CD14-positive monocyte (primary cell): ENCODE results near the gene PDE4D. TPM values are rescaled to one million over a fixed set of nuclear protein-coding genes. Genes with fewer than 3 reads are reported as not detected.

Experiments
- DNase-seq, 3 donors: peaks; one replicate each; pipeline ENCODE4 v3.0.0-alpha.2; 2011 to 2022
- H2AFZ ChIP-seq: 2 replicates; pipeline ENCODE4 v1.6.0; 2012; ENCODE audit warnings: mild to moderate bottlenecking, low read depth, low read length, inconsistent platforms; ENCODE audit not compliant: insufficient read depth, poor library complexity, severe bottlenecking
- H3K27ac ChIP-seq, 2 donors: 1 replicate in 1 of 2; 2 replicates in 1 of 2; pipeline ENCODE4 v1.5.1; 2012 to 2013; ENCODE audit warnings: low read length in 2 of 2, control low read depth in 1 of 2, inconsistent platforms in 1 of 2, low read depth in 1 of 2, mild to moderate bottlenecking in 1 of 2
- H3K27me3 ChIP-seq, 2 donors: one replicate each; pipeline versions ENCODE4 v1.6.0 to v1.6.1; 2011 to 2013; ENCODE audit warnings: low read length in 2 of 2; ENCODE audit not compliant: control insufficient read depth in 2 of 2, insufficient read depth in 2 of 2
- H3K36me3 ChIP-seq, 2 donors: replicated peaks in 1 of 2; 1 replicate in 1 of 2; 2 replicates in 1 of 2; pipeline versions ENCODE4 v1.5.1 to v1.6.1; 2012 to 2013; ENCODE audit warnings: low read length in 2 of 2, control low read depth in 1 of 2, inconsistent platforms in 1 of 2, mild to moderate bottlenecking in 1 of 2; ENCODE audit not compliant: insufficient read depth in 2 of 2, control insufficient read depth in 1 of 2
- H3K4me1 ChIP-seq, 2 donors: 1 replicate in 1 of 2; 2 replicates in 1 of 2; pipeline versions ENCODE4 v1.5.1 to v1.6.1; 2012 to 2013; ENCODE audit warnings: low read length in 2 of 2, control low read depth in 1 of 2, inconsistent platforms in 1 of 2, mild to moderate bottlenecking in 1 of 2, moderate library complexity in 1 of 2; ENCODE audit not compliant: insufficient read depth in 2 of 2, control insufficient read depth in 1 of 2
- H3K4me2 ChIP-seq: replicated peaks from 2 replicates; pipeline ENCODE3; 2012; ENCODE audit warnings: low read length, moderate library complexity, mild to moderate bottlenecking; ENCODE audit not compliant: poor library complexity, severe bottlenecking; ENCODE audit errors: extremely low read depth
- H3K4me3 ChIP-seq, 3 experiments: fragments of 200-600 bp in 1 of 3; sonication (generic) in 1 of 3; replicated peaks in 1 of 3; 1 replicate in 2 of 3; 2 replicates in 1 of 3; pipeline ENCODE4 v1.5.1; 2011 to 2013; ENCODE audit warnings: low read length in 3 of 3, mild to moderate bottlenecking in 3 of 3, control low read depth in 2 of 3, low read depth in 2 of 3, inconsistent platforms in 1 of 3, moderate library complexity in 1 of 3
- H3K79me2 ChIP-seq: 2 replicates; pipeline ENCODE4 v1.6.0; 2012; ENCODE audit warnings: mild to moderate bottlenecking, control low read depth, inconsistent platforms, low read length, moderate library complexity; ENCODE audit not compliant: insufficient read depth
- H3K9ac ChIP-seq: 2 replicates; pipeline ENCODE4 v1.6.0; 2017; ENCODE audit warnings: low read length, mild to moderate bottlenecking; ENCODE audit not compliant: insufficient read depth, poor library complexity, severe bottlenecking
- H3K9me3 ChIP-seq, 2 donors: replicated peaks in 1 of 2; 1 replicate in 1 of 2; 2 replicates in 1 of 2; pipeline versions ENCODE4 v1.5.1 to v1.6.1; 2012 to 2013; ENCODE audit warnings: low read length in 2 of 2, control low read depth in 1 of 2; ENCODE audit not compliant: control insufficient read depth in 1 of 2, insufficient read depth in 1 of 2
- H4K20me1 ChIP-seq: 2 replicates; pipeline ENCODE4 v1.6.0; 2012; ENCODE audit warnings: mild to moderate bottlenecking, low read length, control low read depth, moderate library complexity; ENCODE audit not compliant: insufficient read depth
- H3K27ac Mint-ChIP-seq, 7 donors: one replicate each; pipeline ENCODE4 v1.8.0; 2020; ENCODE audit warnings: mild to moderate bottlenecking in 7 of 7, mixed read lengths in 7 of 7, moderate library complexity in 6 of 7, inconsistent platforms in 2 of 7
- H3K27me3 Mint-ChIP-seq, 3 donors: one replicate each; pipeline ENCODE4 v1.8.0; 2021 to 2022; ENCODE audit warnings: low read depth in 3 of 3, mild to moderate bottlenecking in 3 of 3, mixed read lengths in 3 of 3, moderate library complexity in 3 of 3, inconsistent platforms in 1 of 3
- H3K36me3 Mint-ChIP-seq, 2 donors: one replicate each; pipeline ENCODE4 v1.8.0; 2020; ENCODE audit warnings: mixed read lengths in 2 of 2, inconsistent platforms in 1 of 2, mild to moderate bottlenecking in 1 of 2
- H3K4me1 Mint-ChIP-seq: one replicate; pipeline ENCODE4 v1.8.0; 2020; ENCODE audit warnings: mild to moderate bottlenecking, mixed read lengths
- H3K4me3 Mint-ChIP-seq, 2 donors: one replicate each; pipeline ENCODE4 v1.8.0; 2020; ENCODE audit warnings: mild to moderate bottlenecking in 2 of 2, mixed read lengths in 2 of 2, moderate library complexity in 1 of 2
- H3K9me3 Mint-ChIP-seq, 7 donors: one replicate each; pipeline ENCODE4 v1.8.0; 2020 to 2022; ENCODE audit warnings: mixed read lengths in 7 of 7, mild to moderate bottlenecking in 6 of 7, moderate library complexity in 6 of 7, inconsistent platforms in 2 of 7
- WGBS: methylation state at CpG from one replicate; pipeline ENCODE4 v1.1.5; 2013; ENCODE audit warnings: missing lambda C conversion rate; ENCODE audit not compliant: insufficient coverage; 5-methylcytosine and 5-hydroxymethylcytosine counted together
- intact Hi-C, 2 donors: fragments of 100-400 bp; cut with micrococcal nuclease; formaldehyde crosslinking; loops; one replicate each; pipeline versions ENCODE4 v1.15.0 to v1.15.1; 2023
- polyA plus RNA-seq, 3 donors: library from polyadenylated mRNA; depleted of rRNA in 1 of 3; unstranded in 2 of 3; stranded (reverse) in 1 of 3; fragments of 300-500 nt in 2 of 3; fragments of >200 nt in 1 of 3; fragmentation: Illumina TruSeq in 2 of 3; gene quantifications; 1 replicate in 2 of 3; 2 replicates in 1 of 3; pipeline ENCODE4 v1.2.3, GENCODE V29; 2012 to 2021
- TF ChIP-seq, protein P1 (sequence below): fragments of 200-600 bp; IDR thresholded peaks from one replicate; pipeline ENCODE4 v1.8.0; 2022; ENCODE audit warnings: antibody characterized with exemption, mild to moderate bottlenecking

The PDE4D gene
- polyA plus RNA-seq, 3 donors: 1.9 to 3.4 (median 2.8) TPM

DNA sequence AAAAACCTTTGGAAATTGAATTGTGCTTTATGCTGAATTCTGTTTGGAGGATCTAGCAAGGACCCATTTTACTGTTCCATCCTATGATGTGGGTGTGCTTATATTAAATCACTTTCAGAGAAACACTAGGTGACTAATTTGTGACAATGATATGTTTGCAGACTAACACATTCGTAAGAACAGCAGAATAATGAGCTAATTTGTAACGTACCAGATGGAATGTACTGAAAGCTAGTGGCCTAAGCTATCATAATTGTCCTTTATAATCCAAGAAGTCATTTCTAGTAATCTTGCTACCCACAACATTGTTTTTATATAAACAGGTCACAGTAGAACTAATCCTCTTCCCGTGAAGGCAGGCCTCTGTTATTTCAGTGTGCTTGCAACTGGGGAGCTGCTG lies 292.5 kb downstream of the PDE4D start:
- no peak overlapping the region for H3K4me3 ChIP-seq
- H3K27ac ChIP-seq: no peak overlapping the region
- H2AFZ ChIP-seq: no peak overlapping the region
- Mint-ChIP-seq H3K36me3 (peaks cover 0 to 5% of the 10 kb centered on the region in 2 donors), H3K27ac (no peak overlapping the region), H3K9me3 (no peaks in the 10 kb centered on the region), H3K27me3 (no peaks in the 10 kb centered on the region), H3K4me1 (peaks cover 24% of the 10 kb centered on the region), H3K4me3 (no peak overlapping the region)
- H4K20me1 ChIP-seq: no peaks in the 10 kb centered on the region
- no peak overlapping the region for H3K9ac ChIP-seq
- H3K4me2 ChIP-seq: no peak overlapping the region
- H3K4me1 ChIP-seq: peaks cover 13 to 16% of the 10 kb centered on the region in 2 donors
- intact Hi-C loops: no loop called here
- no peaks in the 10 kb centered on the region for H3K9me3 ChIP-seq
- H3K27me3 ChIP-seq: no peaks in the 10 kb centered on the region
- no peak for DNase-seq
- TF ChIP-seq, protein P1, sequence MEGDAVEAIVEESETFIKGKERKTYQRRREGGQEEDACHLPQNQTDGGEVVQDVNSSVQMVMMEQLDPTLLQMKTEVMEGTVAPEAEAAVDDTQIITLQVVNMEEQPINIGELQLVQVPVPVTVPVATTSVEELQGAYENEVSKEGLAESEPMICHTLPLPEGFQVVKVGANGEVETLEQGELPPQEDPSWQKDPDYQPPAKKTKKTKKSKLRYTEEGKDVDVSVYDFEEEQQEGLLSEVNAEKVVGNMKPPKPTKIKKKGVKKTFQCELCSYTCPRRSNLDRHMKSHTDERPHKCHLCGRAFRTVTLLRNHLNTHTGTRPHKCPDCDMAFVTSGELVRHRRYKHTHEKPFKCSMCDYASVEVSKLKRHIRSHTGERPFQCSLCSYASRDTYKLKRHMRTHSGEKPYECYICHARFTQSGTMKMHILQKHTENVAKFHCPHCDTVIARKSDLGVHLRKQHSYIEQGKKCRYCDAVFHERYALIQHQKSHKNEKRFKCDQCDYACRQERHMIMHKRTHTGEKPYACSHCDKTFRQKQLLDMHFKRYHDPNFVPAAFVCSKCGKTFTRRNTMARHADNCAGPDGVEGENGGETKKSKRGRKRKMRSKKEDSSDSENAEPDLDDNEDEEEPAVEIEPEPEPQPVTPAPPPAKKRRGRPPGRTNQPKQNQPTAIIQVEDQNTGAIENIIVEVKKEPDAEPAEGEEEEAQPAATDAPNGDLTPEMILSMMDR: no peak
- no peaks in the 10 kb centered on the region for H3K79me2 ChIP-seq
- WGBS: 100% methylated on average over 2 of the region's 3 CpGs
- no peaks in the 10 kb centered on the region for H3K36me3 ChIP-seq

DNA sequence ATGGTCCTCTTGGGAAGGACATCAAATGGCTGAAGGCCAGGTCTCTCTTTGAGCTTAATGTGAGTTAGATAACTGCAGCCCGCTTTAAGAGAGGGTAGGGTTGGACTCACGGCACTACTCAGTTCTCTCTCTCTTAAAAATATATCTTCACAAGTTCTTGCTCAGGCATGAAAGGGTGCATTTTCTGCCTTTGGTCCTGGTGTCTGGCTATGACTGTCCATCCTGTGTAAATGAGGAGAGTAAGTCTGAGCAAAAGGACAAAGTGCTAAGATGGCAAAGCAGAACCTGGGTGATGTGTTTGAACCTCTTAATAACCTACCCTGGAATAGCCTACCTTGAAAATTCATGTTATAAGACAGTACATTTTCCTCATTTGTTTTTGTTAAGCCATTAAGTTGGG lies 293.4 kb downstream of the PDE4D start:
- no peaks in the 10 kb centered on the region for H3K27me3 ChIP-seq
- H3K4me2 ChIP-seq: no peak overlapping the region
- no peaks in the 10 kb centered on the region for H3K9me3 Mint-ChIP-seq
- no peak overlapping the region for H3K4me3 Mint-ChIP-seq
- no peak overlapping the region for H3K4me3 ChIP-seq
- H3K27ac ChIP-seq: no peak overlapping the region
- no peak for DNase-seq
- H3K9me3 ChIP-seq: no peaks in the 10 kb centered on the region
- H3K27ac Mint-ChIP-seq: no peak overlapping the region
- H2AFZ ChIP-seq: no peak overlapping the region
- H3K4me1 Mint-ChIP-seq: peaks cover 24% of the 10 kb centered on the region
- H3K4me1 ChIP-seq: peaks cover 13 to 16% of the 10 kb centered on the region in 2 donors
- no peak overlapping the region for H3K9ac ChIP-seq
- TF ChIP-seq, protein P1: no peak
- H3K36me3 Mint-ChIP-seq: peaks cover 0 to 5% of the 10 kb centered on the region in 2 donors
- no peaks in the 10 kb centered on the region for H3K27me3 Mint-ChIP-seq
- no peaks in the 10 kb centered on the region for H4K20me1 ChIP-seq
- no peaks in the 10 kb centered on the region for H3K36me3 ChIP-seq
- WGBS: no CpG with 5 or more reads among the region's 2 CpGs
- intact Hi-C loops: no loop called here
- no peaks in the 10 kb centered on the region for H3K79me2 ChIP-seq
